SK-N-MC (cell line): Measurements from ENCODE around the gene NDC80.

Experiments used
- FOXP2 ChIP-seq: optimal IDR thresholded peaks from 2 replicates; pipeline ENCODE3; 2011; ENCODE audit warnings: mild to moderate bottlenecking, moderate library complexity; ENCODE audit not compliant: insufficient read depth; ENCODE audit errors: extremely low read length, control extremely low read depth
- POLR2AphosphoS5 ChIP-seq: IDR thresholded peaks from 2 replicates; pipeline ENCODE4 v1.6.1; 2012; ENCODE audit warnings: mild to moderate bottlenecking, low read depth, low read length, borderline replicate concordance

- TF ChIP-seq FOXP2 (no peak), POLR2AphosphoS5 (no peak)
Measured at GRCh38 chr18:2570772-2571199, 571 bp upstream of the NDC80 start.
